Stomach (tissue), 4 donors: ENCODE data around the gene CASS4.

Experiments used
- EP300 ChIP-seq: sonication (generic); formaldehyde crosslinking; IDR thresholded peaks from one replicate; pipeline ENCODE4 v1.6.1; 2017; ENCODE audit warnings: antibody characterized with exemption
- TF ChIP-seq, protein P1 (sequence below), 7 experiments: fragments of 450-650 bp in 4 of 7; fragments of 200-600 bp in 3 of 7; sonication (generic) in 3 of 7; IDR thresholded peaks; one replicate each; pipeline ENCODE4 v1.5.1; 2016 to 2019; ENCODE audit warnings: antibody characterized with exemption in 7 of 7, control low read depth in 2 of 7, mild to moderate bottlenecking in 1 of 7

DNA sequence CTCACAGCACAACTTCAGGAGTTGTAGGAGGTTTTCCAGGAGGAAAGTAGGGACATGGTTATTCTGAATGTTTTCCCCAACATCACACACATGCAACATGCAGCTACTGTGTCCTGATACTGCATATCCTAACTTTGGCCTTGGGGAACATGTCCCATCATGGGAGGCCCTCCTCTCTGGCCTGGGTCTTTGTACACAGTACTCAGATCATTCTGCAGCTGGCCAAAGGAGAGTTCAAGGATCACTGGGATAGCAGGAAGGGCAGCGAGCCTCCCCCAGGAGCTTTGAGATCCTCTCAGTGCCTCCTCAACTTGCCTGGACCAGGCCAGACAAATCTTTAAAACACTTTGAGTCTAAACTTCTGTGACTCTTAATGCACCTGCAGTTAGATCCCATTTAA, 12.9 kb downstream of the CASS4 start:
- TF ChIP-seq, protein P1, sequence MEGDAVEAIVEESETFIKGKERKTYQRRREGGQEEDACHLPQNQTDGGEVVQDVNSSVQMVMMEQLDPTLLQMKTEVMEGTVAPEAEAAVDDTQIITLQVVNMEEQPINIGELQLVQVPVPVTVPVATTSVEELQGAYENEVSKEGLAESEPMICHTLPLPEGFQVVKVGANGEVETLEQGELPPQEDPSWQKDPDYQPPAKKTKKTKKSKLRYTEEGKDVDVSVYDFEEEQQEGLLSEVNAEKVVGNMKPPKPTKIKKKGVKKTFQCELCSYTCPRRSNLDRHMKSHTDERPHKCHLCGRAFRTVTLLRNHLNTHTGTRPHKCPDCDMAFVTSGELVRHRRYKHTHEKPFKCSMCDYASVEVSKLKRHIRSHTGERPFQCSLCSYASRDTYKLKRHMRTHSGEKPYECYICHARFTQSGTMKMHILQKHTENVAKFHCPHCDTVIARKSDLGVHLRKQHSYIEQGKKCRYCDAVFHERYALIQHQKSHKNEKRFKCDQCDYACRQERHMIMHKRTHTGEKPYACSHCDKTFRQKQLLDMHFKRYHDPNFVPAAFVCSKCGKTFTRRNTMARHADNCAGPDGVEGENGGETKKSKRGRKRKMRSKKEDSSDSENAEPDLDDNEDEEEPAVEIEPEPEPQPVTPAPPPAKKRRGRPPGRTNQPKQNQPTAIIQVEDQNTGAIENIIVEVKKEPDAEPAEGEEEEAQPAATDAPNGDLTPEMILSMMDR (IDR thresholded peaks at IDR 0.05) = no peak
- TF ChIP-seq EP300 = no peak
